Neural progenitor cell (in vitro differentiated cells): ENCODE results near the gene SORBS2. TPM values are rescaled to one million over a fixed set of nuclear protein-coding genes. Genes with fewer than 3 reads are reported as not detected.

Source experiments
- DNase-seq: peaks from one replicate; pipeline ENCODE4 v3.0.0-alpha.2; 2016; ENCODE audit warnings: low spot score
- H2AFZ ChIP-seq: fragments of 200-600 bp; sonication (generic); replicated peaks from 2 replicates; pipeline ENCODE4 v1.6.1; 2016; ENCODE audit warnings: antibody characterized with exemption
- H3F3A ChIP-seq: fragments of 200-600 bp; sonication (generic); 2 replicates; pipeline ENCODE4 v1.6.1; 2016; ENCODE audit warnings: antibody characterized with exemption, low read depth
- H3K27ac ChIP-seq: fragments of 200-600 bp; sonication (generic); 2 replicates; pipeline ENCODE4 v1.5.1; 2016; ENCODE audit warnings: mild to moderate bottlenecking
- H3K27me3 ChIP-seq: fragments of 200-600 bp; sonication (generic); 2 replicates; pipeline ENCODE4 v1.6.1; 2016; ENCODE audit warnings: mild to moderate bottlenecking, moderate library complexity
- H3K36me3 ChIP-seq: fragments of 200-600 bp; sonication (generic); 2 replicates; pipeline ENCODE4 v1.5.1; 2016
- H3K4me1 ChIP-seq: fragments of 200-600 bp; sonication (generic); 2 replicates; pipeline ENCODE4 v1.6.1; 2016; ENCODE audit warnings: mixed run types
- H3K4me2 ChIP-seq: fragments of 200-600 bp; sonication (generic); 2 replicates; pipeline ENCODE4 v1.6.1; 2016
- H3K4me3 ChIP-seq: fragments of 200-600 bp; sonication (generic); 2 replicates; pipeline ENCODE4 v1.5.1; 2016
- H3K79me2 ChIP-seq: fragments of 200-600 bp; sonication (generic); 2 replicates; pipeline ENCODE4 v1.6.1; 2016; ENCODE audit warnings: low read depth
- H3K9ac ChIP-seq: fragments of 200-600 bp; sonication (generic); 2 replicates; pipeline ENCODE4 v1.6.1; 2016
- H3K9me3 ChIP-seq: fragments of 200-600 bp; sonication (generic); 2 replicates; pipeline ENCODE4 v1.5.1; 2016; ENCODE audit warnings: low read depth
- H4K20me1 ChIP-seq: fragments of 200-600 bp; sonication (generic); 2 replicates; pipeline ENCODE4 v1.6.1; 2016; ENCODE audit warnings: low read depth
- H3K27ac Mint-ChIP-seq: 3 replicates; pipeline ENCODE4 v1.8.0; 2021; ENCODE audit warnings: mixed read lengths
- H3K27me3 Mint-ChIP-seq: 2 replicates; pipeline ENCODE4 v1.8.0; 2022; ENCODE audit warnings: low read depth, mild to moderate bottlenecking, inconsistent platforms, moderate library complexity, mixed read lengths; ENCODE audit not compliant: insufficient read depth
- H3K36me3 Mint-ChIP-seq: 3 replicates; pipeline ENCODE4 v1.8.0; 2021; ENCODE audit warnings: mixed read lengths
- H3K4me1 Mint-ChIP-seq: 3 replicates; pipeline ENCODE4 v1.8.0; 2021; ENCODE audit warnings: mixed read lengths
- H3K4me3 Mint-ChIP-seq: 3 replicates; pipeline ENCODE4 v1.8.0; 2021; ENCODE audit warnings: mild to moderate bottlenecking, moderate library complexity, mixed read lengths
- H3K9me3 Mint-ChIP-seq: 3 replicates; pipeline ENCODE4 v1.8.0; 2020; ENCODE audit warnings: mixed read lengths
- EZH2 ChIP-seq: fragments of 200-600 bp; sonication (generic); IDR thresholded peaks from 2 replicates; pipeline ENCODE4 v1.6.1; 2017; ENCODE audit warnings: antibody characterized with exemption, mild to moderate bottlenecking, moderate library complexity
- EZH2phosphoT487 ChIP-seq: fragments of 200-600 bp; sonication (generic); IDR thresholded peaks from 2 replicates; pipeline ENCODE4 v1.6.1; 2017; ENCODE audit warnings: antibody characterized with exemption
- total RNA-seq: library from RNA; depleted of rRNA; stranded (reverse); fragments of >200 nt; gene quantifications from 2 replicates; pipeline ENCODE4 v1.2.3, GENCODE V29; 2015; ENCODE audit warnings: low replicate concordance
- TF ChIP-seq, protein P1 (sequence below): fragments of 200-600 bp; sonication (generic); IDR thresholded peaks from 2 replicates; pipeline ENCODE4 v1.5.1; 2017; ENCODE audit warnings: antibody characterized with exemption, mild to moderate bottlenecking

SORBS2 gene
- total RNA-seq, 1 donor from 2014 or later = 15.7 TPM

DNA sequence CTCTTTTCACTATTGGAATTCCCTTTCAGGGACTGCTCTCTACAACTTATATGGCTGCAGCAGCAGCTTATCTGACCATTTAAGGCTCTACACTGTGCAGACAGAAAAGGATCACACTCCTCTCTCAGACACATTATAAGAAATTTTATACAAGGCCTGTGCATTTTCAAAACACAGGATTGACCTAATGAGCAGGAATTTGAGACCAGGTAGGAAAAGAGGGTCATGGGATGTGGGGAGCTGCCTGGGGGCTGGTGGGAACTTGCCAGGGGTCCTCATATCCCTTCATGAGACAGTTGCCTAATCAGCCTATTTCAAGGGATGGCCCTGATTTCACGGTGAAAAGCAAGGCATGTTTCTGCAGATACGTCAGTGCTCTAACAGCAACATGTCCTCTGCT is 77.1 kb downstream of the SORBS2 start:
- Histone ChIP-seq H3K4me3 (no peak overlapping the region), H3F3A (peaks cover 4% of the 10 kb centered on the region), H4K20me1 (no peaks in the 10 kb centered on the region), H2AFZ (no peak overlapping the region), H3K9me3 (no peaks in the 10 kb centered on the region), H3K36me3 (no peaks in the 10 kb centered on the region), H3K9ac (no peak overlapping the region), H3K27me3 (no peaks in the 10 kb centered on the region), H3K27ac (no peak overlapping the region), H3K4me1 (peaks cover 30% of the 10 kb centered on the region), H3K79me2 (no peaks in the 10 kb centered on the region), H3K4me2 (no peak overlapping the region)
- Mint-ChIP-seq H3K27me3 (peaks cover 6% of the 10 kb centered on the region), H3K4me3 (no peak overlapping the region), H3K4me1 (peaks cover 54% of the 10 kb centered on the region), H3K27ac (peak overlapping the region; percentile 35), H3K36me3 (peaks cover 17% of the 10 kb centered on the region), H3K9me3 (peaks cover 6% of the 10 kb centered on the region)
- no peak for DNase-seq
- TF ChIP-seq, protein P1, sequence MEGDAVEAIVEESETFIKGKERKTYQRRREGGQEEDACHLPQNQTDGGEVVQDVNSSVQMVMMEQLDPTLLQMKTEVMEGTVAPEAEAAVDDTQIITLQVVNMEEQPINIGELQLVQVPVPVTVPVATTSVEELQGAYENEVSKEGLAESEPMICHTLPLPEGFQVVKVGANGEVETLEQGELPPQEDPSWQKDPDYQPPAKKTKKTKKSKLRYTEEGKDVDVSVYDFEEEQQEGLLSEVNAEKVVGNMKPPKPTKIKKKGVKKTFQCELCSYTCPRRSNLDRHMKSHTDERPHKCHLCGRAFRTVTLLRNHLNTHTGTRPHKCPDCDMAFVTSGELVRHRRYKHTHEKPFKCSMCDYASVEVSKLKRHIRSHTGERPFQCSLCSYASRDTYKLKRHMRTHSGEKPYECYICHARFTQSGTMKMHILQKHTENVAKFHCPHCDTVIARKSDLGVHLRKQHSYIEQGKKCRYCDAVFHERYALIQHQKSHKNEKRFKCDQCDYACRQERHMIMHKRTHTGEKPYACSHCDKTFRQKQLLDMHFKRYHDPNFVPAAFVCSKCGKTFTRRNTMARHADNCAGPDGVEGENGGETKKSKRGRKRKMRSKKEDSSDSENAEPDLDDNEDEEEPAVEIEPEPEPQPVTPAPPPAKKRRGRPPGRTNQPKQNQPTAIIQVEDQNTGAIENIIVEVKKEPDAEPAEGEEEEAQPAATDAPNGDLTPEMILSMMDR = no peak
- no peak for TF ChIP-seq EZH2
- TF ChIP-seq EZH2phosphoT487 = no peak

DNA sequence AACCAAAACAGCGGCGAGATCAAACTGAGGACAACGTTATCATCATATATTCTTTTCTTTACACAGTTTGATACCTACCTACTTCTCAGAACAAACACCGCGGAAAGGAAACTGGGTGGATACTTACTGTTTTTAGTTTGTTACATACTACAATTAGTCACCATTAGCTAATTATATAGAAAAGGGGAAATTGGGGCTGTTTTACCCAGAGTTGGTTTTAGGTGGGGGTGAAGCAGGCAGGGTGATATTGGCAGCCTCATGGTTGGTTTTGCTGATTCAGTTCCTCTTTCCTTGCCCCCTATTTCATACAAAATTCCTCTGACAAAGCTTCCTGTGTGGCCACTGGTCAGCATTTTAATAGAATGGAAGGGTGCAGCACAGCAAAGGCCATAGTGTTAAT is 77.8 kb downstream of the SORBS2 start:
- peaks cover 4% of the 10 kb centered on the region for H3F3A ChIP-seq
- Mint-ChIP-seq H3K4me1 (peaks cover 47% of the 10 kb centered on the region), H3K9me3 (peaks cover 6% of the 10 kb centered on the region), H3K36me3 (peaks cover 17% of the 10 kb centered on the region), H3K4me3 (no peak overlapping the region), H3K27ac (peak overlapping the region; percentile 12), H3K27me3 (peaks cover 5% of the 10 kb centered on the region)
- no peak overlapping the region for H3K4me2 ChIP-seq
- H4K20me1 ChIP-seq = no peaks in the 10 kb centered on the region
- no peak overlapping the region for H3K4me3 ChIP-seq
- H3K79me2 ChIP-seq = no peaks in the 10 kb centered on the region
- peaks cover 30% of the 10 kb centered on the region for H3K4me1 ChIP-seq
- no peaks in the 10 kb centered on the region for H3K9me3 ChIP-seq
- no peak for TF ChIP-seq EZH2phosphoT487
- TF ChIP-seq EZH2 = no peak
- TF ChIP-seq, protein P1 = no peak
- no peaks in the 10 kb centered on the region for H3K36me3 ChIP-seq
- no peaks in the 10 kb centered on the region for H3K27me3 ChIP-seq
- no peak for DNase-seq
- H2AFZ ChIP-seq = no peak overlapping the region
- H3K27ac ChIP-seq = no peak overlapping the region
- H3K9ac ChIP-seq = no peak overlapping the region

DNA sequence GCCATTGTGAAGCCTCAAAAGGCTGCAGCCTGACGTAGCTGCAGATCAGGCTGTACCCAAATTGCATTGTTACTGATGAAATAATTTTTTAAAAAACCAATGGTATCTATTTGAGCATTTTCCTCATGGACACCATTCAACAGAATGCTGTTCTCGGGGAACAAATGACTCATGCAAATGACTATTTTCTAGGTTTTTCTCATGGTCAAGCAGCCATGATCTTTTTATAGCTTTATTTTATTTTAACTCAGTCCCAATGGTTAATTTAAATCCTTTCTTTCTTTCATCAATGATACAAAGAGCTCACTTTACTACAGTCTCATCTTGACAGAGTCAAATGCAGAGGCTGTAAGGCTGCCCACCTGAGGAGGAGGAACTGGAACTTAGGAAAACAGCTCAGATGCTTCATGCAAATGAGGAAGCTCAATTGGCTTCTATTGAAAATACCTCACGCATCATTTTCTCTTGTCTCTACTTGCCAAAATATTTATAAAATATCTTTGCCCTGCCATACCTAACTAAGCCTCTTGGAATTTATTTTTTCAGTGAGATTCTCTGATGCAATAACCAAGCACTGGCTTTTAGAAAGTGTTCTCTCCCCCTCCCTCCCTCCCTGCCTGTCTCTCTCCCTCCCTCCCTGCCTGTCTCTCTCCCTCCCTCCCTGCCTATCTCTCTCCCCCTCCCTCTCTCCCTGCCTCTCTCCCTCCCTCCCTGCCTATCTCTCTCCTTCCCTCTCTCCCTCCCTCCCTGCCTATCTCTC is 81.0 kb downstream of the SORBS2 start:
- H3K27ac Mint-ChIP-seq = no peak overlapping the region
- peaks cover 16% of the 10 kb centered on the region for H3K36me3 Mint-ChIP-seq
- Histone ChIP-seq H3F3A (peaks cover 4% of the 10 kb centered on the region), H3K36me3 (no peaks in the 10 kb centered on the region), H3K9ac (no peak overlapping the region), H3K9me3 (no peaks in the 10 kb centered on the region), H3K27ac (no peak overlapping the region), H3K4me2 (no peak overlapping the region), H4K20me1 (no peaks in the 10 kb centered on the region), H2AFZ (no peak overlapping the region), H3K79me2 (no peaks in the 10 kb centered on the region), H3K4me1 (peaks cover 9% of the 10 kb centered on the region), H3K4me3 (no peak overlapping the region), H3K27me3 (no peaks in the 10 kb centered on the region)
- no peak for DNase-seq
- H3K9me3 Mint-ChIP-seq = peaks cover 6% of the 10 kb centered on the region
- H3K4me3 Mint-ChIP-seq = no peak overlapping the region
- H3K4me1 Mint-ChIP-seq = peaks cover 27% of the 10 kb centered on the region
- no peaks in the 10 kb centered on the region for H3K27me3 Mint-ChIP-seq
- TF ChIP-seq, protein P1 = no peak
- TF ChIP-seq EZH2 (no peak), EZH2phosphoT487 (no peak)
